Osteoblast (primary cell): ENCODE results near the gene MFSD2A. TPM values are rescaled to one million over a fixed set of nuclear protein-coding genes. Genes with fewer than 3 reads are reported as not detected.

Experiments
- DNase-seq: peaks from one replicate; pipeline ENCODE4 v3.0.0; 2011; ENCODE audit warnings: low spot score, mixed read lengths; ENCODE audit not compliant: insufficient read length; ENCODE audit errors: missing footprints
- H2AFZ ChIP-seq: 2 replicates; pipeline ENCODE4 v1.6.0; 2011; ENCODE audit warnings: mild to moderate bottlenecking, low read length
- H3K27ac ChIP-seq: 2 replicates; pipeline ENCODE4 v1.5.1; 2011; ENCODE audit warnings: mild to moderate bottlenecking, low read depth, low read length, moderate library complexity
- H3K27me3 ChIP-seq: 2 replicates; pipeline ENCODE4 v1.6.0; 2012; ENCODE audit warnings: mild to moderate bottlenecking, control low read depth, inconsistent platforms, low read length, moderate library complexity; ENCODE audit not compliant: insufficient read depth
- H3K36me3 ChIP-seq: 2 replicates; pipeline ENCODE4 v1.5.1; 2011; ENCODE audit warnings: mild to moderate bottlenecking, low read length, control low read depth, moderate library complexity; ENCODE audit not compliant: insufficient read depth
- H3K4me1 ChIP-seq: 2 replicates; pipeline ENCODE4 v1.5.1; 2011; ENCODE audit warnings: mild to moderate bottlenecking, low read length, control low read depth, moderate library complexity; ENCODE audit not compliant: insufficient read depth
- H3K4me2 ChIP-seq: 2 replicates; pipeline ENCODE4 v1.6.0; 2011; ENCODE audit warnings: mild to moderate bottlenecking, low read length; ENCODE audit not compliant: insufficient read depth
- H3K4me3 ChIP-seq: fragments of 200-600 bp; sonication (generic); 3 replicates; pipeline ENCODE4 v1.5.1; 2012; ENCODE audit warnings: mild to moderate bottlenecking, low read length, inconsistent platforms; ENCODE audit not compliant: insufficient read depth
- H3K79me2 ChIP-seq: 2 replicates; pipeline ENCODE4 v1.6.0; 2012; ENCODE audit warnings: mild to moderate bottlenecking, low read length, control low read depth, inconsistent platforms; ENCODE audit not compliant: insufficient read depth
- H3K9me3 ChIP-seq: 2 replicates; pipeline ENCODE4 v1.5.1; 2011; ENCODE audit warnings: low read depth, low read length, control low read depth
- H4K20me1 ChIP-seq: 2 replicates; pipeline ENCODE4 v1.6.0; 2012; ENCODE audit warnings: mild to moderate bottlenecking, low read length, control low read depth; ENCODE audit not compliant: insufficient read depth
- total RNA-seq: library from RNA; depleted of rRNA; stranded (reverse); fragments of >200 nt; gene quantifications from 2 replicates; pipeline ENCODE4 v1.2.3, GENCODE V29; 2012
- TF ChIP-seq, protein P1 (sequence below): IDR thresholded peaks from 2 replicates; pipeline ENCODE4 v1.5.1; 2011; ENCODE audit warnings: mild to moderate bottlenecking, low read depth, low read length, moderate library complexity; ENCODE audit errors: extremely low read depth

The MFSD2A gene
- total RNA-seq, 1 donor = 3.6 TPM

DNA sequence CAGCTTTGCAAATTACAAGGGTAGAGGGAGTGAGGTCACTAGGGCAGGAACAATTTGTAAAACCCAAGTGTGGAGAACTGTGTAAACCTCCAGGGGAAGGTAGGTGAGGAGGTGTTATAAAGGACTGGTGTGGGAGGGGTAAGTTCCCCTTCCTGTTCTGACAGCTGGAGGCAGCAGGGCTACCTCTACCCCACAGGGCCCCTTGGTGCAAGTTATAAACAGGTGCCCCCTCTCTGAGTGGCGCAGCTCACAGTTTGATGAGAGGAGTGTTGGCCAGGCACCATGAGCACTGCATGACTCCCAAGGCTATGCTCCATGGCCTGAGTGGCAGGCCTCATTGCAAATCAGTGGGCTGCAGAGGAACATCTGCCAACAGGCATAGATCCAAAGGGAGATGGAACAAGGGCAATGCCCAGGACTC is 41.0 kb downstream of the MFSD2A start:
- TF ChIP-seq, protein P1, sequence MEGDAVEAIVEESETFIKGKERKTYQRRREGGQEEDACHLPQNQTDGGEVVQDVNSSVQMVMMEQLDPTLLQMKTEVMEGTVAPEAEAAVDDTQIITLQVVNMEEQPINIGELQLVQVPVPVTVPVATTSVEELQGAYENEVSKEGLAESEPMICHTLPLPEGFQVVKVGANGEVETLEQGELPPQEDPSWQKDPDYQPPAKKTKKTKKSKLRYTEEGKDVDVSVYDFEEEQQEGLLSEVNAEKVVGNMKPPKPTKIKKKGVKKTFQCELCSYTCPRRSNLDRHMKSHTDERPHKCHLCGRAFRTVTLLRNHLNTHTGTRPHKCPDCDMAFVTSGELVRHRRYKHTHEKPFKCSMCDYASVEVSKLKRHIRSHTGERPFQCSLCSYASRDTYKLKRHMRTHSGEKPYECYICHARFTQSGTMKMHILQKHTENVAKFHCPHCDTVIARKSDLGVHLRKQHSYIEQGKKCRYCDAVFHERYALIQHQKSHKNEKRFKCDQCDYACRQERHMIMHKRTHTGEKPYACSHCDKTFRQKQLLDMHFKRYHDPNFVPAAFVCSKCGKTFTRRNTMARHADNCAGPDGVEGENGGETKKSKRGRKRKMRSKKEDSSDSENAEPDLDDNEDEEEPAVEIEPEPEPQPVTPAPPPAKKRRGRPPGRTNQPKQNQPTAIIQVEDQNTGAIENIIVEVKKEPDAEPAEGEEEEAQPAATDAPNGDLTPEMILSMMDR = no peak
- no peak overlapping the region for H2AFZ ChIP-seq
- DNase-seq = no peak
- H3K79me2 ChIP-seq = no peaks in the 10 kb centered on the region
- no peak overlapping the region for H3K4me2 ChIP-seq
- H3K27me3 ChIP-seq = no peaks in the 10 kb centered on the region
- no peaks in the 10 kb centered on the region for H4K20me1 ChIP-seq
- H3K27ac ChIP-seq = no peak overlapping the region
- no peaks in the 10 kb centered on the region for H3K36me3 ChIP-seq
- no peak overlapping the region for H3K4me3 ChIP-seq
- H3K9me3 ChIP-seq = no peaks in the 10 kb centered on the region
- H3K4me1 ChIP-seq = peaks cover 3% of the 10 kb centered on the region

DNA sequence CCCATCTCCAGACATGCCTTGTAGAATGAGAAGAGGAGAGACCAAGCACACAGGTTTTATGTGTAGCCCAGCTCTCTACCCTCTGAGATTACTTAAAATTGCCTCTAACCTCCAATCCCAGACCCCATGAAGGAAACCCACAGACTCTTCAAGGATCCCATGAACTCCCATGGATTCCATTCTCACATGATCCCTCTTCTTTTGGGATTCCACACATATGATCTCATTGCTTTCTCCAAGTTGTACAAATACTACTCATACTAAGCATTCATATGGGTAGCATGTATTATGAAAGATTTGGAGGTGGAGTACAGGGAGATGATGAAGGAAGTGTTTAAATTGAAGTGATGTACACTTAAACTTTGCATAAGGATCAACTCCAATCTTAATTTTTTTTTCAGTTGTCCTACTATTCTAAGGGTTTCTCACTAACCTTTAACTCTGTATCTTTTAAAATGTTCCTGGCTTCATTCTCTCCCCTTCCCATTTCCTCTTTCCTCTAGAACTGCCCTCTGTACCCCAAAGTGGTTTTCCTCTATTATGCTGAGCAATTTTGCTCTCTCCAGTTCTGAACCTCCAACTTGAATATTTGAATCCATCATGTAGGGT is 41.6 kb downstream of the MFSD2A start:
- Histone ChIP-seq H3K27me3 (no peaks in the 10 kb centered on the region), H3K4me2 (no peak overlapping the region), H3K4me3 (no peak overlapping the region), H3K79me2 (no peaks in the 10 kb centered on the region), H3K4me1 (peaks cover 3% of the 10 kb centered on the region), H3K36me3 (no peaks in the 10 kb centered on the region), H3K9me3 (no peaks in the 10 kb centered on the region), H2AFZ (no peak overlapping the region), H3K27ac (no peak overlapping the region), H4K20me1 (no peaks in the 10 kb centered on the region)
- peak; percentile 78 for DNase-seq
- TF ChIP-seq, protein P1 = no peak

DNA sequence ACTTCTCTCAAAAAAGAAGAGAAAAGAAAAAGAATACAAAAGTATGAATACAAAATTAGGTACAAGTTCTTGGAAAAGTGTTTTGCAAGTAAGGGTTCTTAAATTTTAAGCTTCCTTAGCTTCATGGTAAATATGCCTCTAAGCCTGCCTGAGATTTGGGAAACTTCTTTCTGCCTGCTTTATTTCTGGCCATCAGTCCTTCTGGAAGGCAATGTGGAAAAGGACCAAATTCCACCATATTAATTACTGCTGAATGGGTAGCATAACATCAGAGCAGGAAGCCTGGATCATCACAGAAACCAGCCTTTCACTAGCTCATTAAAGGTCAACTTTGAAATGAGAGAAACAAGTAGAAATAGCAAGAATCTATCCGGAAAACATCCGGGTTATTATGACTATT is 46.5 kb downstream of the MFSD2A start:
- Histone ChIP-seq H3K36me3 (no peaks in the 10 kb centered on the region), H3K4me1 (no peaks in the 10 kb centered on the region), H3K4me3 (no peak overlapping the region), H2AFZ (no peak overlapping the region), H3K27me3 (no peaks in the 10 kb centered on the region), H3K27ac (no peak overlapping the region), H4K20me1 (no peaks in the 10 kb centered on the region), H3K79me2 (no peaks in the 10 kb centered on the region), H3K4me2 (no peak overlapping the region), H3K9me3 (no peaks in the 10 kb centered on the region)
- DNase-seq = peak; percentile 74
- TF ChIP-seq, protein P1 = no peak

DNA sequence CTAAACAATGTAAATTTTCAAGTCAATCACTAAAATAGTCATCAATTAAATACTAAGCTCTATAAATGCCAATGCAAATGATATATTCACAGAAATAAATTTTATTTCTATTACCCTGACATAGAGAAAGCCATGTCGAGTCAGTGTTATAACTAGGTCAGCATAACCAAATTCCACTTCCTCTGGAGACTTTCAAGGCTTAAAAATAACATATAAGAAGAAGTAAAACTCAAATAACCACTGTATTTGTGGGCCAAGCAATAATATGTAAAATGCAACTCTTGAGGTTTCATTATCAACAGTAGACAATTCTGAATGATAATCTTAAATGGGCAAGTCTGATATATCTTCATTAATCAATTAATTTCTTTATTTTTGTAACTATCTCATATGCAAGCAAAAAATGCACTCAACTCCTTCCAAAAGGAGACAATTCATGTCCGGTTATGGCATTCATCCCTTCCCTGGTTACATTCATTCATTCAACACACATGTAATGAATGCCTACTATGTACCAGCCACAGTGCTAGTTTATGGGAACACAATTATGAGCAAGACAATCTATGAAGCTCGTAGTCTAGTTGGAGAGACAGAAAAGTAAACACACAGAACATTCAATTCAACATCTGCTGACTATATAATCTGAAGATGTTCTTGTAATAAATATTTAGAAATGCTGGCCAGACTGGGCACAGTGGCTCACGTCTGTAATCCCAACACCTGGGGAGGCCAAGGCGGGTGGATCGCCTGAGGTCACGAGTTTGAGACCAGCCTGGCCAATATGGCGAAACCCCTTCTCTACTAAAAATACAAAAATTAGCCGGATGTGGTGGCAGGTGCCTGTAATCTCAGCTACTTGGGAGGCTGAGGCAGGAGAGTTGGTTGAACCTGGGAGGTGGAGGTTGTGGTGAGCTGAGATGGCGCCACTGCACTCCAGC is 48.5 kb downstream of the MFSD2A start:
- Histone ChIP-seq H3K27ac (no peak overlapping the region), H3K27me3 (no peaks in the 10 kb centered on the region), H3K4me2 (no peak overlapping the region), H3K36me3 (no peaks in the 10 kb centered on the region), H3K79me2 (no peaks in the 10 kb centered on the region), H4K20me1 (no peaks in the 10 kb centered on the region), H3K4me3 (no peak overlapping the region), H3K4me1 (no peaks in the 10 kb centered on the region), H3K9me3 (no peaks in the 10 kb centered on the region), H2AFZ (no peak overlapping the region)
- TF ChIP-seq, protein P1 = no peak
- no peak for DNase-seq
